SK-N-SH (cell line): ENCODE data around the gene TRAF7. TPM values are rescaled to one million over a fixed set of nuclear protein-coding genes. Genes with fewer than 3 reads are reported as not detected.

Source experiments
- CTCF ChIA-PET: fragments of 300-600, 350-600 bp; formaldehyde crosslinking; extraction: SDS; loops from one replicate; lab custom pipeline; 2021; lab: Yijun Ruan, JAX
- POLR2A ChIA-PET: fragments of 350-600 bp; sonication (Branson Sonifier 250); formaldehyde crosslinking; extraction: SDS; loops from one replicate; lab custom pipeline; 2020; ENCODE audit warnings: antibody characterized with exemption, inconsistent platforms; lab: Yijun Ruan, JAX
- DNase-seq: peaks from one replicate; pipeline ENCODE4 v3.0.0; 2012
- H2AFZ ChIP-seq: fragments of 200-600 bp; sonication (generic); 2 replicates; pipeline ENCODE4 v1.8.1; 2016; ENCODE audit warnings: antibody characterized with exemption, mild to moderate bottlenecking, low read depth
- H3F3A ChIP-seq: fragments of 200-600 bp; sonication (generic); replicated peaks from 2 replicates; pipeline ENCODE3; 2016; ENCODE audit warnings: antibody characterized with exemption, mild to moderate bottlenecking; ENCODE audit not compliant: insufficient read depth
- H3K27ac ChIP-seq, 2 experiments: fragments of 200-500 bp in 1 of 2; fragments of 200-600 bp in 1 of 2; sonication (Bioruptor generic) in 1 of 2; sonication (generic), shearing (Covaris generic) in 1 of 2; 2 replicates each; pipeline versions ENCODE4 v1.5.1 to v1.6.1; 2014 to 2016; ENCODE audit warnings: low read depth in 2 of 2, inconsistent platforms in 1 of 2, low read length in 1 of 2, mild to moderate bottlenecking in 1 of 2, mixed read lengths in 1 of 2
- H3K27me3 ChIP-seq: fragments of 200-600 bp; sonication (generic), shearing (Covaris generic); 2 replicates; pipeline ENCODE4 v1.6.1; 2016; ENCODE audit warnings: mixed run types; ENCODE audit not compliant: insufficient read depth
- H3K36me3 ChIP-seq, 2 experiments: fragments of 200-500 bp in 1 of 2; fragments of 200-600 bp in 1 of 2; sonication (Bioruptor generic) in 1 of 2; sonication (generic) in 1 of 2; replicated peaks in 1 of 2; 2 replicates each; pipeline versions ENCODE3 to v1.5.1; 2014 to 2016; ENCODE audit warnings: low read length in 1 of 2, mild to moderate bottlenecking in 1 of 2; ENCODE audit not compliant: insufficient read depth in 2 of 2, control insufficient read depth in 1 of 2
- H3K4me1 ChIP-seq, 2 experiments: fragments of 200-500 bp in 1 of 2; fragments of 200-600 bp in 1 of 2; sonication (Bioruptor generic) in 1 of 2; sonication (generic), shearing (Covaris generic) in 1 of 2; 2 replicates each; pipeline versions ENCODE4 v1.5.1 to v1.6.1; 2014 to 2016; ENCODE audit warnings: low read depth in 1 of 2, low read length in 1 of 2, mixed run types in 1 of 2; ENCODE audit not compliant: insufficient read depth in 2 of 2, control insufficient read depth in 1 of 2
- H3K4me2 ChIP-seq: fragments of 200-600 bp; sonication (generic), shearing (Covaris generic); 2 replicates; pipeline ENCODE4 v1.6.1; 2017; ENCODE audit warnings: mixed run types
- H3K4me3 ChIP-seq, 2 experiments: fragments of 200-500 bp in 1 of 2; fragments of 200-600 bp in 1 of 2; sonication (Bioruptor generic) in 1 of 2; sonication (generic), shearing (Covaris generic) in 1 of 2; 2 replicates each; pipeline versions ENCODE4 v1.5.1 to v1.8.1; 2014 to 2016; ENCODE audit warnings: low read depth in 2 of 2, inconsistent platforms in 1 of 2, low read length in 1 of 2, mild to moderate bottlenecking in 1 of 2, mixed read lengths in 1 of 2, moderate library complexity in 1 of 2
- H3K79me2 ChIP-seq: fragments of 200-600 bp; sonication (generic); 2 replicates; pipeline ENCODE4 v1.8.1; 2017; ENCODE audit warnings: mild to moderate bottlenecking; ENCODE audit not compliant: insufficient read depth
- H3K9ac ChIP-seq: fragments of 200-600 bp; sonication (generic); 2 replicates; pipeline ENCODE4 v1.6.1; 2017; ENCODE audit warnings: mixed run types
- H3K9me2 ChIP-seq: fragments of 200-600 bp; sonication (generic); 2 replicates; pipeline ENCODE4 v1.6.1; 2017; ENCODE audit warnings: mixed run types
- H3K9me3 ChIP-seq: fragments of 200-600 bp; sonication (generic); 2 replicates; pipeline ENCODE4 v1.6.1; 2017; ENCODE audit warnings: mixed run types, mild to moderate bottlenecking, moderate library complexity
- H4K20me1 ChIP-seq: fragments of 200-600 bp; sonication (generic); 2 replicates; pipeline ENCODE4 v1.6.1; 2017; ENCODE audit warnings: mild to moderate bottlenecking, mixed run types; ENCODE audit not compliant: insufficient read depth
- EP300 ChIP-seq, 2 experiments: IDR thresholded peaks; 2 replicates each; pipeline versions ENCODE4 v1.4.0 to v1.6.1; 2012; ENCODE audit warnings: borderline replicate concordance in 1 of 2, low read depth in 1 of 2, low read length in 1 of 2
- FOXM1 ChIP-seq: IDR thresholded peaks from 2 replicates; pipeline ENCODE4 v1.4.0; 2012; ENCODE audit warnings: low read depth, mild to moderate bottlenecking
- GABPA ChIP-seq: IDR thresholded peaks from 2 replicates; pipeline ENCODE4 v1.4.0; 2012; ENCODE audit warnings: low read depth, mild to moderate bottlenecking
- IRF3 ChIP-seq: fragments of 150-350 bp; IDR thresholded peaks from 2 replicates; pipeline ENCODE4 v1.6.1; 2016; ENCODE audit warnings: mild to moderate bottlenecking, low read depth, low read length
- JUND ChIP-seq: IDR thresholded peaks from 2 replicates; pipeline ENCODE4 v1.4.0; 2012
- NFIC ChIP-seq: IDR thresholded peaks from 2 replicates; pipeline ENCODE4 v1.4.0; 2012; ENCODE audit warnings: borderline replicate concordance
- RAD21 ChIP-seq: IDR thresholded peaks from 2 replicates; pipeline ENCODE4 v1.6.1; 2012; ENCODE audit warnings: mild to moderate bottlenecking, low read length
- RCOR1 ChIP-seq: fragments of 150-350 bp; IDR thresholded peaks from 2 replicates; pipeline ENCODE4 v1.6.1; 2017; ENCODE audit warnings: antibody characterized with exemption, low read length
- SMC3 ChIP-seq: IDR thresholded peaks from 2 replicates; pipeline ENCODE4 v1.6.1; 2012; ENCODE audit warnings: low read depth, low read length, improper control_type of control experiment
- TEAD4 ChIP-seq: IDR thresholded peaks from 2 replicates; pipeline ENCODE4 v1.4.0; 2012; ENCODE audit warnings: mild to moderate bottlenecking, borderline replicate concordance; ENCODE audit not compliant: insufficient read depth
- USF1 ChIP-seq: IDR thresholded peaks from 2 replicates; pipeline ENCODE4 v1.4.0; 2012; ENCODE audit warnings: low read depth, borderline replicate concordance
- YY1 ChIP-seq: IDR thresholded peaks from 2 replicates; pipeline ENCODE4 v1.4.0; 2012; ENCODE audit warnings: low read depth, mild to moderate bottlenecking
- ZBTB33 ChIP-seq: IDR thresholded peaks from 2 replicates; pipeline ENCODE4 v1.4.0; 2012; ENCODE audit warnings: low read depth, borderline replicate concordance
- WGBS: methylation state at CpG from one replicate; pipeline ENCODE4 v1.1.6; 2017; ENCODE audit warnings: low lambda C conversion rate; 5-methylcytosine and 5-hydroxymethylcytosine counted together
- polyA plus RNA-seq, 3 experiments: library from polyadenylated mRNA; depleted of rRNA; stranded (reverse); fragments of >200 nt; gene quantifications; 2 replicates each; pipeline ENCODE4 v1.2.3, GENCODE V29; 2012

TRAF7 gene
- polyA plus RNA-seq, 1 of the 3 experiments (the other 2 are of a cell fraction), result 73.0 TPM

GRCh38 chr16:2165861-2166260, 10.3 kb downstream of the TRAF7 start (continued):
- TF ChIP-seq TEAD4, result no peak
- no peak for TF ChIP-seq NFIC
- TF ChIP-seq SMC3, result no peak

GRCh38 chr16:2166263-2167067, 10.9 kb downstream of the TRAF7 start:
- no peak for DNase-seq
- POLR2A ChIA-PET, result interaction anchor here (3.5 kb wide), 1 partner anchor 11 kb away, joined by 16 read pairs; the partner anchor contains the start of gene TRAF7
- 94% methylated on average over 14 of the region's 17 CpGs for WGBS
- Histone ChIP-seq H2AFZ (no peak overlapping the region), H3K9me3 (no peaks in the 10 kb centered on the region), H3K4me3 (no peak overlapping the region), H3K4me1 (no peaks in the 10 kb centered on the region), H3K9ac (no peak overlapping the region), H3F3A (peaks cover 3% of the 10 kb centered on the region), H3K9me2 (no peaks in the 10 kb centered on the region), H4K20me1 (peaks cover 29% of the 10 kb centered on the region), H3K36me3 (peaks cover 0 to 51% of the 10 kb centered on the region in 2 experiments), H3K4me2 (no peak overlapping the region), H3K27ac (no peak overlapping the region), H3K79me2 (peaks cover 34% of the 10 kb centered on the region), H3K27me3 (no peaks in the 10 kb centered on the region)
- CTCF ChIA-PET, result interaction anchor here (1.0 kb wide), 2 partner anchors 12 to 163 kb away, joined by 3 to 7 read pairs; partner anchors contain the start of gene TRAF7
- no peak for TF ChIP-seq FOXM1
- TF ChIP-seq TEAD4, result no peak
- no peak for TF ChIP-seq GABPA
- no peak for TF ChIP-seq IRF3
- no peak for TF ChIP-seq EP300 (IDR thresholded peaks at IDR 0.05; ENCODE audit: borderline replicate concordance in 1 of 2, low read depth in 1 of 2, low read length in 1 of 2)
- TF ChIP-seq YY1, result no peak
- no peak for TF ChIP-seq ZBTB33
- TF ChIP-seq RAD21, result no peak
- no peak for TF ChIP-seq NFIC
- no peak for TF ChIP-seq SMC3
- TF ChIP-seq RCOR1, result no peak
- no peak for TF ChIP-seq JUND
- TF ChIP-seq USF1, result no peak
